Lower lobe of right lung (tissue), 2 donors: ENCODE data around the gene HS6ST3. TPM values are rescaled to one million over a fixed set of nuclear protein-coding genes. Genes with fewer than 3 reads are reported as not detected.

Source experiments
- ATAC-seq, 2 donors: fragments of 200-7000 bp; cut with Tn5 transposase; one replicate each; pipeline ENCODE4 v1.9.1; 2020 to 2022; ENCODE audit warnings: mild to moderate bottlenecking in 2 of 2, moderate library complexity in 2 of 2
- DNase-seq: peaks from one replicate; pipeline ENCODE4 v3.0.0-alpha.2; 2020
- H3K27ac ChIP-seq: fragments of 200-600 bp; one replicate; pipeline ENCODE4 v1.8.0; 2022
- H3K27me3 ChIP-seq: fragments of 200-600 bp; one replicate; pipeline ENCODE4 v1.8.0; 2022; ENCODE audit warnings: low read depth
- H3K36me3 ChIP-seq: fragments of 200-600 bp; one replicate; pipeline ENCODE4 v1.8.0; 2022; ENCODE audit warnings: mild to moderate bottlenecking
- H3K4me1 ChIP-seq: fragments of 200-600 bp; one replicate; pipeline ENCODE4 v1.8.0; 2022
- H3K4me3 ChIP-seq: fragments of 200-600 bp; one replicate; pipeline ENCODE4 v1.8.0; 2022; ENCODE audit warnings: mild to moderate bottlenecking
- H3K9me3 ChIP-seq: fragments of 200-600 bp; one replicate; pipeline ENCODE4 v1.8.0; 2022
- CTCF ChIP-seq: fragments of 200-600 bp; IDR thresholded peaks from one replicate; pipeline ENCODE4 v1.8.0; 2022; ENCODE audit warnings: antibody characterized with exemption, mild to moderate bottlenecking
- intact Hi-C: fragments of 100-400 bp; cut with DNase I; formaldehyde crosslinking; loops from one replicate; pipeline ENCODE4 v1.11.0; 2022
- total RNA-seq: library from RNA; stranded (reverse); fragmentation: NEBNext Ultra II Directional; extraction: Animal tissue kit (Norgen Biotek cat#: 25700); gene quantifications from one replicate; pipeline ENCODE4 v1.2.1, GENCODE V29; 2021
- donor health status: DM: no; HTN: yes; CAD: no; lungs with severe emphysema.

Gene HS6ST3
- total RNA-seq, 1 donor from 2014 or later: 0.06 TPM

- Histone ChIP-seq H3K9me3 (no peaks in the 10 kb centered on the region), H3K27ac (no peak overlapping the region), H3K4me1 (no peaks in the 10 kb centered on the region), H3K27me3 (no peaks in the 10 kb centered on the region), H3K36me3 (no peaks in the 10 kb centered on the region), H3K4me3 (no peak overlapping the region)
- intact Hi-C loops: no loop called here
- ATAC-seq (no peak), DNase-seq (no peak)
- no peak for TF ChIP-seq CTCF
Measured at GRCh38 chr13:96428911-96429310, 339.0 kb downstream of the HS6ST3 start.

GRCh38 chr13:96431044-96431581 is 341.2 kb downstream of the HS6ST3 start:
- no peak for ATAC-seq
- H3K9me3 ChIP-seq: no peaks in the 10 kb centered on the region
- intact Hi-C loops: no loop called here
- no peak for TF ChIP-seq CTCF
- no peak overlapping the region for H3K4me3 ChIP-seq
- H3K27ac ChIP-seq: no peak overlapping the region
- H3K27me3 ChIP-seq: no peaks in the 10 kb centered on the region
- no peaks in the 10 kb centered on the region for H3K36me3 ChIP-seq
- no peak for DNase-seq
- no peaks in the 10 kb centered on the region for H3K4me1 ChIP-seq

GRCh38 chr13:96444676-96445075 is 354.8 kb downstream of the HS6ST3 start:
- Histone ChIP-seq H3K4me1 (no peaks in the 10 kb centered on the region), H3K36me3 (no peaks in the 10 kb centered on the region), H3K9me3 (no peaks in the 10 kb centered on the region), H3K27me3 (no peaks in the 10 kb centered on the region), H3K4me3 (no peak overlapping the region), H3K27ac (no peak overlapping the region)
- intact Hi-C loops: no loop called here
- DNase-seq (no peak), ATAC-seq (no peak)
- TF ChIP-seq CTCF: no peak

- intact Hi-C loops: no loop called here
- Histone ChIP-seq H3K4me3 (no peak overlapping the region), H3K27ac (no peak overlapping the region), H3K36me3 (no peaks in the 10 kb centered on the region), H3K27me3 (no peaks in the 10 kb centered on the region), H3K9me3 (no peaks in the 10 kb centered on the region), H3K4me1 (no peaks in the 10 kb centered on the region)
- no peak for ATAC-seq
- no peak for TF ChIP-seq CTCF
- DNase-seq: no peak
Measured at GRCh38 chr13:96449920-96450319, 360.0 kb downstream of the HS6ST3 start.

- H3K36me3 ChIP-seq: no peaks in the 10 kb centered on the region
- H3K27ac ChIP-seq: no peak overlapping the region
- H3K4me3 ChIP-seq: no peak overlapping the region
- ATAC-seq: no peak
- H3K4me1 ChIP-seq: no peaks in the 10 kb centered on the region
- no peak for TF ChIP-seq CTCF
- intact Hi-C loops: no loop called here
- no peaks in the 10 kb centered on the region for H3K27me3 ChIP-seq
- H3K9me3 ChIP-seq: no peaks in the 10 kb centered on the region
- no peak for DNase-seq
Measured at GRCh38 chr13:96450326-96451020, 360.6 kb downstream of the HS6ST3 start.
